HepG2 (cell line): ENCODE results near the gene PLEKHH3. TPM values are rescaled to one million over a fixed set of nuclear protein-coding genes. Genes with fewer than 3 reads are reported as not detected.
A peak's percentile ranks its signal among the peaks of the same experiment; 100 is the strongest.

Experiments used
- AGO2 ChIP-seq: fragments of 200-400 bp; formaldehyde crosslinking; optimal IDR thresholded peaks from 2 replicates; pipeline ENCODE3; 2017; ENCODE audit warnings: mild to moderate bottlenecking, low read depth, low read length, moderate library complexity
- ARNT ChIP-seq: fragments of 450-650 bp; IDR thresholded peaks from 2 replicates; pipeline ENCODE4 v1.6.1; 2017
- CBFB ChIP-seq: sonication (generic); formaldehyde crosslinking; IDR thresholded peaks from 2 replicates; pipeline ENCODE4 v1.4.0; 2020; ENCODE audit warnings: missing genetic modification reagents
- CHCHD3 ChIP-seq: sonication (generic); formaldehyde crosslinking; IDR thresholded peaks from 2 replicates; pipeline ENCODE4 v1.8.0; 2022; ENCODE audit warnings: mild to moderate bottlenecking, missing genetic modification reagents, moderate library complexity
- FOSL2 ChIP-seq: sonication (generic); formaldehyde crosslinking; IDR thresholded peaks from 2 replicates; pipeline ENCODE4 v1.4.0; 2020; ENCODE audit warnings: missing genetic modification reagents
- FOXM1 ChIP-seq: sonication (generic); formaldehyde crosslinking; IDR thresholded peaks from 2 replicates; pipeline ENCODE4 v1.5.0; 2020; ENCODE audit warnings: missing genetic modification reagents
- MBD4 ChIP-seq: IDR thresholded peaks from 2 replicates; pipeline ENCODE4 v1.6.1; 2012; ENCODE audit warnings: low read length, inconsistent platforms, borderline replicate concordance
- SALL1 ChIP-seq: sonication (generic); formaldehyde crosslinking; IDR thresholded peaks from 2 replicates; pipeline ENCODE4 v1.8.0; 2022; ENCODE audit warnings: mild to moderate bottlenecking, missing genetic modification reagents
- ZNF367 ChIP-seq: sonication (generic); formaldehyde crosslinking; IDR thresholded peaks from 2 replicates; pipeline ENCODE4 v1.4.0; 2020; ENCODE audit warnings: missing genetic modification reagents, borderline replicate concordance
- ZNF777 ChIP-seq: sonication (generic); formaldehyde crosslinking; IDR thresholded peaks from 2 replicates; pipeline ENCODE4 v1.4.0; 2020; ENCODE audit warnings: missing genetic modification reagents
- polyA plus RNA-seq, 8 experiments: library from polyadenylated mRNA; depleted of rRNA in 3 of 8; stranded (reverse) in 7 of 8; unstranded in 1 of 8; fragments of >200 nt; fragmentation: Illumina TruSeq in 4 of 8; extraction: Trizol in 4 of 8; gene quantifications; 2 replicates each; pipeline versions ENCODE4 v1.2.1 to v1.2.3, GENCODE V29; 2011 to 2016; ENCODE audit warnings: low read depth in 4 of 8, missing spikeins in 1 of 8, mixed read lengths in 1 of 8; ENCODE audit not compliant: insufficient read depth in 1 of 8
- total RNA-seq, 5 experiments: library from RNA; depleted of rRNA; stranded (reverse); fragments of >200 nt; fragmentation: Illumina TruSeq; extraction: Trizol; gene quantifications; 2 replicates each; pipeline ENCODE4 v1.2.3, GENCODE V29; 2016; ENCODE audit warnings: low read depth in 1 of 5
- TF ChIP-seq, protein P1 (sequence below): sonication (generic); formaldehyde crosslinking; IDR thresholded peaks from 2 replicates; pipeline ENCODE4 v1.9.0; 2022; ENCODE audit warnings: low read depth, missing genetic modification reagents
- TF ChIP-seq, protein P2 (sequence below): sonication (generic); formaldehyde crosslinking; IDR thresholded peaks from 2 replicates; pipeline ENCODE4 v1.5.0; 2020; ENCODE audit warnings: mild to moderate bottlenecking, low read depth, missing genetic modification reagents, borderline replicate concordance

The PLEKHH3 gene
- total and polyA plus RNA-seq, 2 of the 13 experiments (the other 11 are each of a cell fraction or from before 2014, with no cell fraction given) = 6.0 to 19.9 TPM

DNA sequence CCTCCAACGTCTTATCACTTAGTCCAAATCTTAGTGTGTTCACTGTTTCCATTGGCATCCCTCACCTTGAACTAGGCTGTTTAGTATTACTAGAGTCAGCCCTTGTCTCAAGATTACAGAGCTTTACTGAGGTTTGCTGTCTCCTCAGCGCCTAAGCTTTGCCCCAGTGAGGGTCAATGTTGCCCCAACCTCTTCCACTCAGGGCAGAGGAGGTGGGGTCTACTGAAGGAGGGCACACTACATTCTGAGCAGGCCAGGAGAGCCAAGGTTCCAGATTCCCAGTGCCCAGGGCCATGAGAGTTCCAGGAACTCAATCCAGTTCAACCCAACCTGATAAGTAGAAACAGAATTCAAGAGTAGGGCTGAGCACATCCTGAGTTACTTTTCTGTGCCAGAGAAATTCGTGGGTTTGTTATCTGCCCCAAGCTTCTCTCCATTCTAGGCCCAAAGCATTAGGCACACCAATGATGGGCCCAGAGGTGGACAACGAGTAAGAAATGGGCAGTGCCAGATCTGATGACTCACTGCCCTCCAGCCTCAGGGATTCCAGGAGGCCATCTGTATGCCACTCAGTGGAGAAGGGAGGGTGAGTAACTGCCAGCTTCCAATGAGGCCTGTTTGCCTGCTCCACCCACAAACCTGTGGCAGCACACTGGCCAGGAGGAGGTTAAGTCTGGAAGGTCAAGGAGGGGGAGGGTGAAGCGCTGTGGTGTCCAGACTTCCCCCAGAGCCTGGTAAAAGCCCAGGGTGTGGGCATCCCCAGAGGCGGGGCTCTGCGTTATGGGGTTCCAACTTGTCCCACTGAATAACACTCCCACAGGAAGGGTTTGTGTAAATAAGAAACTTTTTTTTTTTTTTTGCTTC lies 9.5 kb downstream of the PLEKHH3 start (continued):
- TF ChIP-seq, protein P1, sequence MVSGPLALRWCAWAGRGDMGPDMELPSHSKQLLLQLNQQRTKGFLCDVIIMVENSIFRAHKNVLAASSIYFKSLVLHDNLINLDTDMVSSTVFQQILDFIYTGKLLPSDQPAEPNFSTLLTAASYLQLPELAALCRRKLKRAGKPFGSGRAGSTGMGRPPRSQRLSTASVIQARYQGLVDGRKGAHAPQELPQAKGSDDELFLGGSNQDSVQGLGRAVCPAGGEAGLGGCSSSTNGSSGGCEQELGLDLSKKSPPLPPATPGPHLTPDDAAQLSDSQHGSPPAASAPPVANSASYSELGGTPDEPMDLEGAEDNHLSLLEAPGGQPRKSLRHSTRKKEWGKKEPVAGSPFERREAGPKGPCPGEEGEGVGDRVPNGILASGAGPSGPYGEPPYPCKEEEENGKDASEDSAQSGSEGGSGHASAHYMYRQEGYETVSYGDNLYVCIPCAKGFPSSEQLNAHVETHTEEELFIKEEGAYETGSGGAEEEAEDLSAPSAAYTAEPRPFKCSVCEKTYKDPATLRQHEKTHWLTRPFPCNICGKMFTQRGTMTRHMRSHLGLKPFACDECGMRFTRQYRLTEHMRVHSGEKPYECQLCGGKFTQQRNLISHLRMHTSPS (CRISPR knock-in tag) = 0 out of 2 replicates have a peak, but pooled peaks have one; percentile 50
- TF ChIP-seq ZNF367 (CRISPR knock-in tag) = no peak
- no peak for TF ChIP-seq CBFB
- TF ChIP-seq SALL1 = 0 out of 2 replicates have a peak, but pooled peaks have one; percentile 30
- TF ChIP-seq ZNF777 = no peak
- TF ChIP-seq FOSL2 (CRISPR knock-in tag) = peak; percentile 78
- TF ChIP-seq CHCHD3 (CRISPR knock-in tag) = no peak
- TF ChIP-seq, protein P2, sequence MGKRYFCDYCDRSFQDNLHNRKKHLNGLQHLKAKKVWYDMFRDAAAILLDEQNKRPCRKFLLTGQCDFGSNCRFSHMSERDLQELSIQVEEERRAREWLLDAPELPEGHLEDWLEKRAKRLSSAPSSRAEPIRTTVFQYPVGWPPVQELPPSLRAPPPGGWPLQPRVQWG (CRISPR knock-in tag) = no peak
- TF ChIP-seq ARNT = no peak
- no peak for TF ChIP-seq MBD4
- TF ChIP-seq AGO2 = no peak
- TF ChIP-seq FOXM1 (CRISPR knock-in tag) = no peak
